Mesendoderm (in vitro differentiated cells): Measurements from ENCODE around the gene BBS2.

Experiments
- DNase-seq: peaks from one replicate; pipeline ENCODE4 v3.0.0; 2013
- H2AK5ac ChIP-seq: 2 replicates; pipeline ENCODE4 v1.6.1; 2013; ENCODE audit warnings: low read length, inconsistent platforms
- H2BK120ac ChIP-seq: 2 replicates; pipeline ENCODE4 v1.6.1; 2013; ENCODE audit warnings: low read depth, mild to moderate bottlenecking, low read length, moderate library complexity, mixed read lengths
- H2BK15ac ChIP-seq: replicated peaks from 2 replicates; pipeline ENCODE4 v1.6.1; 2013; ENCODE audit warnings: low read depth, mild to moderate bottlenecking, moderate library complexity
- H2BK5ac ChIP-seq: 2 replicates; pipeline ENCODE4 v1.6.1; 2013; ENCODE audit warnings: low read length, inconsistent platforms
- H3K18ac ChIP-seq: 2 replicates; pipeline ENCODE4 v1.6.1; 2013; ENCODE audit warnings: mild to moderate bottlenecking, low read length, mixed read lengths
- H3K23ac ChIP-seq: one replicate; pipeline ENCODE4 v1.6.1; 2013; ENCODE audit warnings: low read length
- H3K27ac ChIP-seq: 2 replicates; pipeline ENCODE4 v1.5.1; 2013; ENCODE audit warnings: low read depth, mild to moderate bottlenecking, inconsistent platforms, low read length, moderate library complexity
- H3K27me3 ChIP-seq: 2 replicates; pipeline ENCODE4 v1.6.1; 2013; ENCODE audit warnings: low read length, control low read depth, mild to moderate bottlenecking, inconsistent platforms; ENCODE audit not compliant: insufficient read depth, poor library complexity
- H3K36me3 ChIP-seq: 2 replicates; pipeline ENCODE4 v1.6.1; 2013; ENCODE audit warnings: low read length, inconsistent platforms; ENCODE audit not compliant: control insufficient read depth, insufficient read depth
- H3K4ac ChIP-seq: one replicate; pipeline ENCODE4 v1.6.1; 2013; ENCODE audit warnings: low read depth, mild to moderate bottlenecking, low read length, moderate library complexity
- H3K4me1 ChIP-seq: 2 replicates; pipeline ENCODE4 v1.6.1; 2013; ENCODE audit warnings: low read depth, low read length, inconsistent platforms; ENCODE audit not compliant: control insufficient read depth
- H3K4me2 ChIP-seq: 2 replicates; pipeline ENCODE4 v1.6.1; 2013; ENCODE audit warnings: low read length
- H3K4me3 ChIP-seq: 2 replicates; pipeline ENCODE4 v1.5.1; 2013; ENCODE audit warnings: mild to moderate bottlenecking, low read length
- H3K56ac ChIP-seq: one replicate; pipeline ENCODE4 v1.6.1; 2013; ENCODE audit warnings: low read length
- H3K79me1 ChIP-seq: 2 replicates; pipeline ENCODE4 v1.6.1; 2013; ENCODE audit warnings: low read length, inconsistent platforms
- H3K79me2 ChIP-seq: 2 replicates; pipeline ENCODE4 v1.6.1; 2013; ENCODE audit warnings: mild to moderate bottlenecking, low read length; ENCODE audit not compliant: control insufficient read depth, insufficient read depth
- H3K9ac ChIP-seq: 2 replicates; pipeline ENCODE4 v1.6.1; 2013; ENCODE audit warnings: low read length, inconsistent platforms
- H4K5ac ChIP-seq: one replicate; pipeline ENCODE4 v1.6.1; 2013; ENCODE audit warnings: low read length
- H4K8ac ChIP-seq: one replicate; pipeline ENCODE4 v1.6.1; 2013; ENCODE audit warnings: low read depth, mild to moderate bottlenecking, control low read depth, low read length, moderate library complexity
- WGBS: extraction: QIAGEN DNeasy Blood & Tissue Kit; methylation state at CpG from one replicate; pipeline ENCODE4 v1.1.7; 2013; ENCODE audit warnings: low lambda C conversion rate, missing lambda C conversion rate; ENCODE audit not compliant: insufficient coverage; ENCODE audit errors: extremely low coverage; 5-methylcytosine and 5-hydroxymethylcytosine counted together

BBS2 gene

DNA sequence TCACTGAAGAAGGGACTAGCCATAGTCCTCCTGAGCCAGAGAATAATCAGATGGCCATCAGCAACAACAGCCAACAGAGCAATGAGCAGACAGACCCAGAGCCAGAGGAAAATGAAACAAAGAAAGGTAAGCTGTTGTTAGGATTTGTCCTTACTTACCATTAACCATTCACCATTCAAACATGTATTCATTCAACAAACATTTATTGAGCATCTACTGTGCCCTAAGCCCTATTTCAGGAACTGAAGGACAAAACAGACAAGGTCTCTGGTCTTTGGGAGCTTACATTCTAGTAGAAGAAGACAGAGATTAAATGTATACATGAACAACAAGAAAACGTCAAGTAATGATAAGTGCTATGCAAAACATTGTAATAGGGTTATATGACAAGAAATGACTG lies 49.2 kb downstream of the BBS2 start:
- Histone ChIP-seq H3K27me3 (no peaks in the 10 kb centered on the region), H4K5ac (no peak overlapping the region), H3K79me2 (no peaks in the 10 kb centered on the region), H2BK5ac (no peak overlapping the region), H2BK120ac (no peak overlapping the region), H4K8ac (no peak overlapping the region), H3K23ac (no peak overlapping the region), H3K36me3 (peaks cover 7% of the 10 kb centered on the region), H2BK15ac (no peak overlapping the region), H2AK5ac (no peak overlapping the region), H3K56ac (no peak overlapping the region), H3K27ac (no peak overlapping the region), H3K9ac (no peak overlapping the region), H3K4ac (no peak overlapping the region), H3K4me3 (no peak overlapping the region), H3K79me1 (no peaks in the 10 kb centered on the region), H3K4me2 (no peak overlapping the region), H3K18ac (no peak overlapping the region), H3K4me1 (no peaks in the 10 kb centered on the region)
- no CpG with 5 or more reads among the region's 1 CpG for WGBS
- no peak for DNase-seq

DNA sequence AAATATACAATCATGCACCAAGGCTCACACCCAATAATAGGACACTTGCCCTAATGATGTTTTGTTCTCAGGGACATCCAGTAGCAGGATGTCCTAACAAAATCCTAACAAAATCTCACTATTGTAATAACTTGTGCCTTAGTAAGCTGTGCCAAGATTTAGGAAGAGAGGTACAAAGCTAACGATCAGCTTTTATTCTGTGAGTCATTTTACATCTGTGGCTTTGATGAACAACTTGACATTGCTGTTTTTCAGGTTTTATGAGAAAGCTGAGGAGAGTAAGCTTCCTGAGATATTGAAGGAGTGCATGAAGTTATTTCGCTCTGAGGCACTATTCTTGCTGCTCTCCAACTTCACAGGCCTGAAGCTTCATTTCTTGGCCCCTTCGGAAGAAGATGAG lies 49.6 kb downstream of the BBS2 start:
- no peaks in the 10 kb centered on the region for H3K79me1 ChIP-seq
- no peak overlapping the region for H3K4me2 ChIP-seq
- H2BK5ac ChIP-seq: no peak overlapping the region
- no peaks in the 10 kb centered on the region for H3K79me2 ChIP-seq
- no CpG with 5 or more reads among the region's 3 CpGs for WGBS
- H2AK5ac ChIP-seq: no peak overlapping the region
- no peak overlapping the region for H3K4ac ChIP-seq
- no peak overlapping the region for H3K23ac ChIP-seq
- no peak overlapping the region for H3K4me3 ChIP-seq
- peaks cover 7% of the 10 kb centered on the region for H3K36me3 ChIP-seq
- H4K8ac ChIP-seq: no peak overlapping the region
- no peak overlapping the region for H4K5ac ChIP-seq
- H2BK120ac ChIP-seq: no peak overlapping the region
- no peak overlapping the region for H3K18ac ChIP-seq
- no peak for DNase-seq
- H3K27me3 ChIP-seq: no peaks in the 10 kb centered on the region
- H3K4me1 ChIP-seq: no peaks in the 10 kb centered on the region
- no peak overlapping the region for H2BK15ac ChIP-seq
- H3K9ac ChIP-seq: no peak overlapping the region
- no peak overlapping the region for H3K27ac ChIP-seq
- no peak overlapping the region for H3K56ac ChIP-seq

DNA sequence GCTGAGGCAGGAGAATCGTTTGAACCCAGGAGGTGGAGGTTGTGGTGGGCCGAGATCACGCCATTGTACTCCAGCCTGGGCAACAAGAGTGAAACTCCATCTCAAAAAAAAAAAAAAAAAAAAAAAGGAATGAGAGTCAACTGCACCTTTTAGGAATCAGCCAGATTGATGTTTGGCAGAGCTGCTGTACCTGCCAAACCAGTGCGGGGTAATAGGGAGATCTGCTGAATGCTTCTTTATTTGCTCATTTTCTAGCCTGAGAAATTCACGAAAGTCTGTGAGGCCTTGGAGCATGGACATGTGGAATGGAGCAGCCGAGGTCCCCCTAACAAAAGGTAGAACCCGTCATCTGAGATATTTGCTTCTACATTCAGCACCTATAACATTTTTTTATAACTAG lies 50.1 kb downstream of the BBS2 start:
- Histone ChIP-seq H3K79me1 (no peaks in the 10 kb centered on the region), H3K4me3 (no peak overlapping the region), H2BK15ac (no peak overlapping the region), H3K27me3 (no peaks in the 10 kb centered on the region), H3K4me2 (no peak overlapping the region), H4K5ac (no peak overlapping the region), H3K79me2 (no peaks in the 10 kb centered on the region), H3K4me1 (no peaks in the 10 kb centered on the region), H3K36me3 (peaks cover 7% of the 10 kb centered on the region), H2BK120ac (no peak overlapping the region), H3K27ac (no peak overlapping the region), H3K56ac (no peak overlapping the region), H4K8ac (no peak overlapping the region), H2AK5ac (no peak overlapping the region), H2BK5ac (no peak overlapping the region), H3K18ac (no peak overlapping the region), H3K9ac (no peak overlapping the region), H3K23ac (no peak overlapping the region), H3K4ac (no peak overlapping the region)
- DNase-seq: no peak
- WGBS: no CpG with 5 or more reads among the region's 7 CpGs

DNA sequence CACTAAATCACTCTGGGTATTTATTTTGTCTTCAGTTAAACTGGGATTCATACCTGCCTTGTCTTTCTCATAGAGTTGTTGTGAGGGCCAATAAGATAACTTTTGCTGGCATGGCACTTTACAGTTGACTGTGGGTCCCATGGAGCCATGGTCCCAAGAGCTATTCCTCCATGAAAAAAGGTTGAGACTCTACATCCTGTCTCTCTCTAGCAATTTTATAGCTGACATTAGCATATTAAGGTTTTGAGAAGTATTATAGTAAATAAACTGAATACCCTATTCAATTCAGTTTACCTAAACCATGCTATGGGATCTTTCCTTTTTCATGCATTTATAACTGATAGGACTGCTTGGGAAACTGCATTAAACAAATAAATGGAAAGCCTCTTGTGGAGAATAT lies 51.0 kb downstream of the BBS2 start:
- no peak overlapping the region for H2BK120ac ChIP-seq
- no peak overlapping the region for H3K27ac ChIP-seq
- H3K4ac ChIP-seq: no peak overlapping the region
- no peak overlapping the region for H3K56ac ChIP-seq
- DNase-seq: no peak
- H3K9ac ChIP-seq: no peak overlapping the region
- H4K5ac ChIP-seq: no peak overlapping the region
- H3K27me3 ChIP-seq: no peaks in the 10 kb centered on the region
- H3K4me3 ChIP-seq: no peak overlapping the region
- no peak overlapping the region for H3K18ac ChIP-seq
- H3K79me2 ChIP-seq: no peaks in the 10 kb centered on the region
- no peaks in the 10 kb centered on the region for H3K4me1 ChIP-seq
- H3K79me1 ChIP-seq: no peaks in the 10 kb centered on the region
- no peak overlapping the region for H3K4me2 ChIP-seq
- H4K8ac ChIP-seq: no peak overlapping the region
- H2AK5ac ChIP-seq: no peak overlapping the region
- no peak overlapping the region for H2BK5ac ChIP-seq
- H2BK15ac ChIP-seq: no peak overlapping the region
- peaks cover 7% of the 10 kb centered on the region for H3K36me3 ChIP-seq
- no peak overlapping the region for H3K23ac ChIP-seq

DNA sequence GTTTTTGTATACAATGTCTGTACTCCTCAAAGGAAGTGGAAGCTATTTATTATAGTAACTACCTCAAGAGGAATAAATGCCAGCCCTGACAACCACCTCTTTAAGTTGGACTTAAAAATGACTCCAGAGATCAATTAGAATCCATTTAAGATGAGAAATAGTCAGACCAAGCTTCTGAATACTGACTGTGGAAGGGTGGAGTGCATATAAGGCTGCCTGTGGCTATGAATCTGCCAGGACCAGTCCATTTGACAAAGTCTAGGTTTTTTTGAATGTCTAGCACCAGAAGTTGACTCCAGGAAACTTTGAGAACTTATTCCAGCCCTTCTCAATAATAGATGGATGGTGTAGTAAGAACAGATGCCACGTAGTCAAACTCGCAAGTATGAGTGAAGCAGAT lies 53.5 kb downstream of the BBS2 start:
- Histone ChIP-seq H2AK5ac (no peak overlapping the region), H3K4me1 (no peaks in the 10 kb centered on the region), H4K8ac (no peak overlapping the region), H3K23ac (no peak overlapping the region), H3K79me1 (no peaks in the 10 kb centered on the region), H3K18ac (no peak overlapping the region), H2BK120ac (no peak overlapping the region), H3K56ac (no peak overlapping the region), H3K79me2 (no peaks in the 10 kb centered on the region), H4K5ac (no peak overlapping the region), H3K27me3 (no peaks in the 10 kb centered on the region), H3K4me2 (no peak overlapping the region), H3K9ac (no peak overlapping the region), H2BK15ac (no peak overlapping the region), H3K4me3 (no peak overlapping the region), H3K4ac (no peak overlapping the region), H3K27ac (no peak overlapping the region), H3K36me3 (peaks cover 4% of the 10 kb centered on the region), H2BK5ac (no peak overlapping the region)
- no CpG with 5 or more reads among the region's 2 CpGs for WGBS
- no peak for DNase-seq

DNA sequence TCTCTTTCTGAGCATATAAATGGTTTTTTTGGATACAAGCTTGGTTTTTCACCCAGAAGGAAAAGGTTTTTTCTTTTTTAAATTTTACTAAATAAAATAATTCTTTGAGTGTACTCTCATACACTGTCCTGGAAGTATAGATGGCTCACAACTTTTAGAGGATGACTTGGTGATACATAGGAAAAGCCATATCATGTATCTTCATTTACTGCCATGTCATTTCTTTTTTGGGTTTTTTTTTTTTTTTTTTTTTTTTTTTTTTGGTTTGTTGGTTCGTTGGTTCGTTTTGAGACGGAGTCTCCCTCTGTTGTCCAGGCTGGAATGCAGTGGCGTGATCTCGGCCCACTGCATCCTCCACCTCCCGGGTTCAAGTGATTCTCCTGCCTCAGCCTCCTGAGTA lies 56.7 kb downstream of the BBS2 start:
- Histone ChIP-seq H3K56ac (no peak overlapping the region), H3K27me3 (no peaks in the 10 kb centered on the region), H3K79me1 (no peaks in the 10 kb centered on the region), H3K4me2 (no peak overlapping the region), H3K4me3 (no peak overlapping the region), H3K4ac (no peak overlapping the region), H3K23ac (no peak overlapping the region), H3K9ac (no peak overlapping the region), H2AK5ac (no peak overlapping the region), H3K79me2 (no peaks in the 10 kb centered on the region), H2BK120ac (no peak overlapping the region), H4K8ac (no peak overlapping the region), H4K5ac (no peak overlapping the region), H3K27ac (no peak overlapping the region), H2BK5ac (no peak overlapping the region), H3K36me3 (peaks cover 1% of the 10 kb centered on the region), H3K18ac (no peak overlapping the region), H2BK15ac (no peak overlapping the region), H3K4me1 (no peaks in the 10 kb centered on the region)
- no CpG with 5 or more reads among the region's 6 CpGs for WGBS
- no peak for DNase-seq
